H9 (cell line): ENCODE data around the gene CCL17. TPM values are rescaled to one million over a fixed set of nuclear protein-coding genes. Genes with fewer than 3 reads are reported as not detected.

ENCODE experiments used
- DNase-seq: peaks from one replicate; pipeline ENCODE4 v3.0.0-alpha.2; 2017
- H2AFZ ChIP-seq: one replicate; pipeline ENCODE4 v1.6.1; 2013; ENCODE audit warnings: mild to moderate bottlenecking, low read length, control low read depth, moderate library complexity
- H2AK5ac ChIP-seq: 2 replicates; pipeline ENCODE4 v1.6.1; 2013; ENCODE audit warnings: low read length, control low read depth, mixed read lengths; ENCODE audit not compliant: insufficient read length
- H2BK120ac ChIP-seq: one replicate; pipeline ENCODE4 v1.6.1; 2013; ENCODE audit warnings: low read depth, mild to moderate bottlenecking, low read length, control low read depth, inconsistent platforms; ENCODE audit not compliant: poor library complexity, severe bottlenecking
- H2BK12ac ChIP-seq: 2 replicates; pipeline ENCODE4 v1.6.1; 2013; ENCODE audit warnings: low read length, control low read depth, mixed read lengths, low read depth; ENCODE audit not compliant: insufficient read length
- H2BK15ac ChIP-seq: 2 replicates; pipeline ENCODE4 v1.6.1; 2013; ENCODE audit warnings: low read depth, low read length, control low read depth
- H2BK20ac ChIP-seq: one replicate; pipeline ENCODE4 v1.6.1; 2013; ENCODE audit warnings: low read depth, mild to moderate bottlenecking, low read length, control low read depth, inconsistent platforms; ENCODE audit not compliant: poor library complexity, severe bottlenecking
- H2BK5ac ChIP-seq: 2 replicates; pipeline ENCODE4 v1.6.1; 2013; ENCODE audit warnings: low read length, control low read depth, mixed read lengths; ENCODE audit not compliant: insufficient read length
- H3K14ac ChIP-seq: 2 replicates; pipeline ENCODE4 v1.6.1; 2013; ENCODE audit warnings: low read length, control low read depth; ENCODE audit not compliant: insufficient read depth
- H3K18ac ChIP-seq: 2 replicates; pipeline ENCODE4 v1.6.1; 2013; ENCODE audit warnings: low read depth, mild to moderate bottlenecking, mixed read lengths, low read length, control low read depth; ENCODE audit not compliant: insufficient read length
- H3K23ac ChIP-seq: 2 replicates; pipeline ENCODE4 v1.6.1; 2013; ENCODE audit warnings: low read length, control low read depth, mixed read lengths, low read depth; ENCODE audit not compliant: insufficient read length
- H3K23me2 ChIP-seq: 2 replicates; pipeline ENCODE4 v1.6.1; 2013; ENCODE audit warnings: low read depth, mild to moderate bottlenecking, mixed read lengths, low read length, control low read depth; ENCODE audit not compliant: insufficient read length, poor library complexity, severe bottlenecking
- H3K27ac ChIP-seq: 2 replicates; pipeline ENCODE4 v1.5.1; 2013; ENCODE audit warnings: low read length, control low read depth, mixed read lengths, low read depth; ENCODE audit not compliant: insufficient read length
- H3K27me3 ChIP-seq: 2 replicates; pipeline ENCODE4 v1.6.1; 2013; ENCODE audit warnings: low read length, control low read depth, inconsistent platforms; ENCODE audit not compliant: insufficient read depth
- H3K4ac ChIP-seq: 2 replicates; pipeline ENCODE4 v1.6.1; 2013; ENCODE audit warnings: low read depth, mild to moderate bottlenecking, control low read depth, inconsistent platforms, low read length, moderate library complexity
- H3K4me1 ChIP-seq: 2 replicates; pipeline ENCODE4 v1.6.1; 2013; ENCODE audit warnings: low read length, control low read depth, inconsistent platforms; ENCODE audit not compliant: insufficient read depth
- H3K4me2 ChIP-seq: 2 replicates; pipeline ENCODE4 v1.6.1; 2013; ENCODE audit warnings: low read length, control low read depth, mixed read lengths; ENCODE audit not compliant: insufficient read length, insufficient read depth
- H3K56ac ChIP-seq: 2 replicates; pipeline ENCODE4 v1.6.1; 2013; ENCODE audit warnings: low read depth, mild to moderate bottlenecking, mixed read lengths, low read length, control low read depth; ENCODE audit not compliant: insufficient read length
- H3K79me1 ChIP-seq: 2 replicates; pipeline ENCODE4 v1.6.1; 2013; ENCODE audit warnings: low read depth, mild to moderate bottlenecking, moderate library complexity, low read length, control low read depth, inconsistent platforms; ENCODE audit not compliant: insufficient read depth, poor library complexity, severe bottlenecking
- H3K79me2 ChIP-seq: 2 replicates; pipeline ENCODE4 v1.6.1; 2013; ENCODE audit warnings: low read length, control low read depth, inconsistent platforms; ENCODE audit not compliant: insufficient read depth
- H3K9ac ChIP-seq: 2 replicates; pipeline ENCODE4 v1.6.1; 2013; ENCODE audit warnings: low read length, control low read depth, mixed read lengths; ENCODE audit not compliant: insufficient read length; ENCODE audit errors: extremely low read depth
- H3K9me3 ChIP-seq: one replicate; pipeline ENCODE4 v1.6.1; 2013; ENCODE audit warnings: low read depth, low read length, inconsistent platforms; ENCODE audit not compliant: control insufficient read depth
- H3T11ph ChIP-seq: one replicate; pipeline ENCODE4 v1.6.1; 2013; ENCODE audit warnings: mild to moderate bottlenecking, low read length, control low read depth, inconsistent platforms
- H4K20me1 ChIP-seq: one replicate; pipeline ENCODE4 v1.6.1; 2013; ENCODE audit not compliant: control insufficient read depth, insufficient read length, insufficient read depth
- H4K5ac ChIP-seq: 2 replicates; pipeline ENCODE4 v1.6.1; 2013; ENCODE audit warnings: low read depth, mild to moderate bottlenecking, mixed read lengths, low read length, control low read depth; ENCODE audit not compliant: insufficient read length
- H4K8ac ChIP-seq: replicated peaks from 2 replicates; pipeline ENCODE4 v1.6.1; 2013; ENCODE audit warnings: low read length, control low read depth, mixed read lengths, low read depth; ENCODE audit not compliant: insufficient read length
- H4K91ac ChIP-seq: 2 replicates; pipeline ENCODE4 v1.6.1; 2013; ENCODE audit warnings: low read depth, mild to moderate bottlenecking, moderate library complexity, mixed read lengths, low read length, control low read depth; ENCODE audit not compliant: insufficient read length
- H3K27ac Mint-ChIP-seq, 3 experiments: 2 replicates in 2 of 3; 3 replicates in 1 of 3; pipeline ENCODE4 v1.8.0; 2020 to 2021; ENCODE audit warnings: mixed read lengths in 3 of 3, mild to moderate bottlenecking in 1 of 3, moderate library complexity in 1 of 3
- H3K27me3 Mint-ChIP-seq: 2 replicates; pipeline ENCODE4 v1.8.0; 2021; ENCODE audit warnings: low read depth, mild to moderate bottlenecking, moderate library complexity, mixed read lengths
- H3K36me3 Mint-ChIP-seq, 3 experiments: 2 replicates in 2 of 3; 3 replicates in 1 of 3; pipeline ENCODE4 v1.8.0; 2020 to 2021; ENCODE audit warnings: low read depth in 3 of 3, mixed read lengths in 3 of 3; ENCODE audit not compliant: insufficient read depth in 1 of 3
- H3K4me1 Mint-ChIP-seq, 2 experiments: 2 replicates each; pipeline ENCODE4 v1.8.0; 2020; ENCODE audit warnings: mixed read lengths in 2 of 2
- H3K4me3 Mint-ChIP-seq, 2 experiments: 2 replicates in 1 of 2; 3 replicates in 1 of 2; pipeline ENCODE4 v1.8.0; 2020 to 2021; ENCODE audit warnings: mild to moderate bottlenecking in 2 of 2, mixed read lengths in 2 of 2, moderate library complexity in 1 of 2
- H3K9me3 Mint-ChIP-seq, 2 experiments: 2 replicates in 1 of 2; 3 replicates in 1 of 2; pipeline ENCODE4 v1.8.0; 2020; ENCODE audit warnings: mild to moderate bottlenecking in 2 of 2, mixed read lengths in 2 of 2, moderate library complexity in 1 of 2
- WGBS: extraction: QIAGEN DNeasy Blood & Tissue Kit; methylation state at CpG from one replicate; pipeline ENCODE4 v1.1.7; 2013; ENCODE audit warnings: missing lambda C conversion rate, low lambda C conversion rate, mixed read lengths; ENCODE audit not compliant: insufficient read length; ENCODE audit errors: extremely low coverage; 5-methylcytosine and 5-hydroxymethylcytosine counted together
- total RNA-seq: library from RNA; stranded (reverse); gene quantifications from 2 replicates; pipeline ENCODE4 v1.2.1, GENCODE V29; 2021
- TF ChIP-seq, protein P1 (sequence below): fragments of 200-600 bp; sonication (generic); conservative IDR thresholded peaks from 3 replicates; pipeline ENCODE4 v1.8.0; 2021; ENCODE audit warnings: antibody characterized with exemption, mild to moderate bottlenecking

The CCL17 gene
- total RNA-seq, 1 experiment from 2014 or later: not detected

DNA sequence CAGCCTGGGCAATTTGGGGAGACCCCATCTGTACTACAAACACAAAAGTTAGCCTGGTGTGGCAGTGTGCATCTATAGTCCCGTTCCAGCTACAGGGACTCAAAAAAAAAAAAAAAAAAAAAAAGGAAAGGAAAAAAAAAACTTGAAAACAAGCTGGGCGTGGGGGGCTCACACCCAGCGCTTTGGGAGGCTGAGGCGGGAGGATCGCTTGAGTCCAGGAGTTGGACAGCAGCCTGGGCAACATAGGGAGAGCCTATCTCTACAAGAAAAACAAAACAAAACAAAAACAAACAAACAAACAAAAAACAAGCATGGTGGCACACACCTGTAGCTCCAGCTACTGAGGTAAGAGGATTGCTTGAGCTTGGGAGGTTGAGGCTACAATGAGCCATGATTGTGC, 12.9 kb upstream of the CCL17 start:
- no peak overlapping the region for H2BK15ac ChIP-seq
- H3K9ac ChIP-seq: no peak overlapping the region
- no peak overlapping the region for H2BK5ac ChIP-seq
- Mint-ChIP-seq H3K9me3 (peaks cover 2 to 5% of the 10 kb centered on the region in 2 experiments; a peak in 2 of 5 replicates), H3K27me3 (peaks cover 9% of the 10 kb centered on the region), H3K4me3 (no peak overlapping the region), H3K4me1 (peaks cover under 1 to 3% of the 10 kb centered on the region in 2 experiments; a peak in 3 of 4 replicates), H3K27ac (no peak overlapping the region; a peak in 1 of 7 replicates), H3K36me3 (no peaks in the 10 kb centered on the region)
- no peaks in the 10 kb centered on the region for H3K27me3 ChIP-seq
- no peak overlapping the region for H3K56ac ChIP-seq
- no CpG with 5 or more reads among the region's 5 CpGs for WGBS
- H3K79me1 ChIP-seq: no peaks in the 10 kb centered on the region
- no peak overlapping the region for H3K18ac ChIP-seq
- H3K4me2 ChIP-seq: no peak overlapping the region
- no peak overlapping the region for H2BK120ac ChIP-seq
- no peak overlapping the region for H2AK5ac ChIP-seq
- no peak overlapping the region for H4K91ac ChIP-seq
- H3K9me3 ChIP-seq: no peaks in the 10 kb centered on the region
- H3K27ac ChIP-seq: no peak overlapping the region
- no peaks in the 10 kb centered on the region for H3K79me2 ChIP-seq
- H2AFZ ChIP-seq: no peak overlapping the region
- H2BK12ac ChIP-seq: no peak overlapping the region
- H4K5ac ChIP-seq: no peak overlapping the region
- H3K4me1 ChIP-seq: no peaks in the 10 kb centered on the region
- no peak overlapping the region for H2BK20ac ChIP-seq
- H3K23me2 ChIP-seq: no peaks in the 10 kb centered on the region
- TF ChIP-seq, protein P1, sequence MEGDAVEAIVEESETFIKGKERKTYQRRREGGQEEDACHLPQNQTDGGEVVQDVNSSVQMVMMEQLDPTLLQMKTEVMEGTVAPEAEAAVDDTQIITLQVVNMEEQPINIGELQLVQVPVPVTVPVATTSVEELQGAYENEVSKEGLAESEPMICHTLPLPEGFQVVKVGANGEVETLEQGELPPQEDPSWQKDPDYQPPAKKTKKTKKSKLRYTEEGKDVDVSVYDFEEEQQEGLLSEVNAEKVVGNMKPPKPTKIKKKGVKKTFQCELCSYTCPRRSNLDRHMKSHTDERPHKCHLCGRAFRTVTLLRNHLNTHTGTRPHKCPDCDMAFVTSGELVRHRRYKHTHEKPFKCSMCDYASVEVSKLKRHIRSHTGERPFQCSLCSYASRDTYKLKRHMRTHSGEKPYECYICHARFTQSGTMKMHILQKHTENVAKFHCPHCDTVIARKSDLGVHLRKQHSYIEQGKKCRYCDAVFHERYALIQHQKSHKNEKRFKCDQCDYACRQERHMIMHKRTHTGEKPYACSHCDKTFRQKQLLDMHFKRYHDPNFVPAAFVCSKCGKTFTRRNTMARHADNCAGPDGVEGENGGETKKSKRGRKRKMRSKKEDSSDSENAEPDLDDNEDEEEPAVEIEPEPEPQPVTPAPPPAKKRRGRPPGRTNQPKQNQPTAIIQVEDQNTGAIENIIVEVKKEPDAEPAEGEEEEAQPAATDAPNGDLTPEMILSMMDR: no peak
- H4K8ac ChIP-seq: no peak overlapping the region
- H3K4ac ChIP-seq: no peak overlapping the region
- H3K23ac ChIP-seq: no peak overlapping the region
- H3T11ph ChIP-seq: no peak overlapping the region
- DNase-seq: no peak
- H3K14ac ChIP-seq: no peak overlapping the region
- peaks cover 2% of the 10 kb centered on the region for H4K20me1 ChIP-seq
